ENCODE measurements around the gene LHPP.

The LHPP gene

DNA sequence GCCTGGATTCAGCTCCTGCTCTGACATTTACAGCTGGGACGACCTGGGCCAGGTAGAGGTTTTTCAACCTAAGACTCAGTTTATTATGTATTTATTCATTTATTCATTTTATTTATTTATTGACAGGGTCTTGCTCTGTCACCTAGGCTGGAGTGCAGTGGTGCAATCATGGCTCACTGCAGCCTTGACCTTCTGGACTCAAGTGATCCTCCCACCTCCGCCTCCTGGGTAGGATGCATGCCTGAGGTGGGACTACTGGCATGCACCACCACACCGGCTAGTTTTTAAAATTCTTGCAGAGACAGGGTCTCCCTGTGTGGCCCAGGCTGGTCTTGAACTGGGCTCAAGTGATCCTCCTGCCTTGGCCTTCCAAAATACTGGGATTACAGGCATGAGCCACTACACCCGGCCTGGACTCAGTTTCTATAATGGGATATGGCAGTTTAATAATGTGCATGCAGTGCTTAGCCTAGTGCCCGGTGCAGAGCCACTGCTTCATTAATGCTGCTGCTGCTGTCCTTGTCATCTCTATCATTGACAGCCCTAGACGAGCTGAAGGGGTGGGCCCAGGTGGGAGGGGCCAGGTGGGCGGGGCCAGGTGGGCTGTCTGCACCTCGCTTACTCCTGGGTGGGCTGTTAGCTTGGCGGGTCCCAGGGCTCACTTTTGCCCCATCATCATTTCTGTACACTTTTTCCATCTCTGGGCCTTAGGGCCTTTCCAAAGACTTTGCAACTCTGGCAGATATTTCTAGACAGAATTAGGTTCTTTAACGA is 92.6 kb downstream of the LHPP start:
- ChIA-PET CTCF (interaction anchor here (0.9 to 1.0 kb wide), 2 partner anchors 13 to 192 kb away, joined by 3 read pairs; no protein-coding TSS in a partner anchor), POLR2A (no interaction called here)
- H3K36me3 ChIP-seq (ENCODE audit: control insufficient read depth in 4 of 4, insufficient read depth in 4 of 4, low read length in 3 of 4), result no peaks in the 10 kb centered on the region
- H3K9me3 ChIP-seq (ENCODE audit: control extremely low read depth in 1 of 5, control insufficient read depth in 4 of 5, insufficient read depth in 2 of 5, low read depth in 1 of 5, low read length in 4 of 5), result no peaks in the 10 kb centered on the region
- no peak overlapping the region for H3K27ac ChIP-seq (ENCODE audit: insufficient read depth in 1 of 2, low read depth in 1 of 2, low read length in 2 of 2, poor library complexity in 1 of 2, severe bottlenecking in 2 of 2)
- H3K4me3 ChIP-seq (ENCODE audit: control insufficient read depth in 1 of 7, extremely low read depth in 1 of 7, insufficient read depth in 4 of 7, low read depth in 2 of 7, low read length in 6 of 7), result no peak overlapping the region
- no peaks in the 10 kb centered on the region for H3K27me3 ChIP-seq (replicated peaks in 2 of 5; ENCODE audit: control insufficient read depth in 4 of 5, insufficient read depth in 5 of 5, low read length in 4 of 5)
- DNase-seq, result no peak
- WGBS (ENCODE audit: insufficient coverage), result 94% methylated on average over 7 of the region's 10 CpGs
- H3K4me1 ChIP-seq (ENCODE audit: control extremely low read depth in 1 of 4, control insufficient read depth in 4 of 4, insufficient read depth in 4 of 4, low read length in 3 of 4), result no peaks in the 10 kb centered on the region

DNA sequence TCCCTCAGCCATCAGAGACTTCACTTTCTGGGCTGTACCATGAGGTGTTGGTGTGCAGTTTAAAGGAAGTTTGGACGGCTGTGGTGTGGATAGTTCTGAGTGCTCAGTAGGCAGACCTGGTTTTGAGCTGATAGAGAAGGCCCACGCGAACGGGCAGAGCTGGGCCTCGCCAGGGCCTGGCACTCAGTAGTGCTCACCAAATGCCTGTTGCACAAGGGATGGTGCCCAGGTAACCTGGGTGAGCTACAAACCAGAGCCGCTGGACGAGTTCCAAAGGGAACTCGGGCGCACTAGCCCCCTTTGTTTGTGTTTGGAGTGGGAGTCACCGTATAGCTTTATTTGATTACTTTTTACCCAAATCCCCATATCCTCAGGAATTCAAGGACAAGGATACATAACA is 95.5 kb downstream of the LHPP start:
- 100% methylated on average over 5 of the region's 10 CpGs for WGBS (ENCODE audit: insufficient coverage)
- peaks cover 0 to 6% (median 2%) of the 10 kb centered on the region in 5 experiments for H3K9me3 ChIP-seq (ENCODE audit: control extremely low read depth in 1 of 5, control insufficient read depth in 4 of 5, insufficient read depth in 2 of 5, low read depth in 1 of 5, low read length in 4 of 5)
- no peaks in the 10 kb centered on the region for H3K27me3 ChIP-seq (replicated peaks in 2 of 5; ENCODE audit: control insufficient read depth in 4 of 5, insufficient read depth in 5 of 5, low read length in 4 of 5)
- CTCF ChIA-PET, result interaction anchor here (0.8 kb wide), 1 partner anchor 177 kb away, joined by 3 read pairs; no protein-coding TSS in a partner anchor
- H3K4me3 ChIP-seq (ENCODE audit: control insufficient read depth in 1 of 7, extremely low read depth in 1 of 7, insufficient read depth in 4 of 7, low read depth in 2 of 7, low read length in 6 of 7), result no peak overlapping the region
- DNase-seq, result no peak
- H3K36me3 ChIP-seq (ENCODE audit: control insufficient read depth in 4 of 4, insufficient read depth in 4 of 4, low read length in 3 of 4), result no peaks in the 10 kb centered on the region
- H3K27ac ChIP-seq (ENCODE audit: insufficient read depth in 1 of 2, low read depth in 1 of 2, low read length in 2 of 2, poor library complexity in 1 of 2, severe bottlenecking in 2 of 2), result no peak overlapping the region
- H3K4me1 ChIP-seq (ENCODE audit: control extremely low read depth in 1 of 4, control insufficient read depth in 4 of 4, insufficient read depth in 4 of 4, low read length in 3 of 4), result peaks cover 0 to 12% (median 2%) of the 10 kb centered on the region in 4 experiments
- POLR2A ChIA-PET, result no interaction called here

DNA sequence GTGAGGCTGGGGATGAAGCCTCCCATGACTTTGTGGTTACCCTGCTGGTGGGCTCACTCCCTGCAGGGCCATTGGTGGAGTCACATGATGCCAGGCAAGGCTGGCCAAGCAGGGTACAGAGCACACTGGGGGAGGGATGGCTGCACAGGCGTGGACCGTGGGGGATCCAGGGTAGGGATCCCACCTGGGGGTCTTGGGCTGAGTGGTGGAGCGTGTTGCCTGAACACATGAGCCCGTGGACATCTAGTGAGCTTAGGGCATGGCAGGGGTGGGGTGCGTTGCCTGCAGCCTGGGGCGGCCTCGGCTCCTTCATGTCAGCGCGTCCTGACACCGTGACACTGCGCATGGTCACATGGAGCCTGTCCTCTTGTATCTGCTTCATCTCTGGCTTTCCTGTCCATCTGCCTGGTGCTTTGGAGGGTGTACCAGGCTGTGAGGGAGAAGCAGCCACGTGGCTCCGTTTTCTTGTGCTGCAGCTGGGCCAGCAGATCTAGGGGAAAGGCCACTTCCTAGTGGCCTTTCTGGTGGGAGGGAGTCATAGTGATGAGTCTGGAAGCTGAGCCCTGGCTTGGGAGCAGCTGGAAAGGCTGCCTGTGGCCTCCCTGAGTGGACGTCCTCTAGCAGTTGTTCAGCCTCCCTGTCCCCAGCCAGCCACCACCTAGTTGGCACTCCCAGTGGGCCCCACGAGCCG is 96.2 kb downstream of the LHPP start:
- Histone ChIP-seq H3K4me3 (ENCODE audit: control insufficient read depth in 1 of 7, extremely low read depth in 1 of 7, insufficient read depth in 4 of 7, low read depth in 2 of 7, low read length in 6 of 7) (no peak overlapping the region), H3K4me1 (ENCODE audit: control extremely low read depth in 1 of 4, control insufficient read depth in 4 of 4, insufficient read depth in 4 of 4, low read length in 3 of 4) (peaks cover 0 to 12% (median 2%) of the 10 kb centered on the region in 4 experiments), H3K27me3 (replicated peaks in 2 of 5; ENCODE audit: control insufficient read depth in 4 of 5, insufficient read depth in 5 of 5, low read length in 4 of 5) (no peaks in the 10 kb centered on the region), H3K9me3 (ENCODE audit: control extremely low read depth in 1 of 5, control insufficient read depth in 4 of 5, insufficient read depth in 2 of 5, low read depth in 1 of 5, low read length in 4 of 5) (peaks cover 0 to 6% (median 2%) of the 10 kb centered on the region in 5 experiments), H3K27ac (ENCODE audit: insufficient read depth in 1 of 2, low read depth in 1 of 2, low read length in 2 of 2, poor library complexity in 1 of 2, severe bottlenecking in 2 of 2) (no peak overlapping the region), H3K36me3 (ENCODE audit: control insufficient read depth in 4 of 4, insufficient read depth in 4 of 4, low read length in 3 of 4) (no peaks in the 10 kb centered on the region)
- DNase-seq, result no peak
- POLR2A ChIA-PET, result no interaction called here
- WGBS (ENCODE audit: insufficient coverage), result 100% methylated on average over 7 of the region's 16 CpGs
- CTCF ChIA-PET, result interaction anchor here (0.8 kb wide), 1 partner anchor 177 kb away, joined by 3 read pairs; no protein-coding TSS in a partner anchor

DNA sequence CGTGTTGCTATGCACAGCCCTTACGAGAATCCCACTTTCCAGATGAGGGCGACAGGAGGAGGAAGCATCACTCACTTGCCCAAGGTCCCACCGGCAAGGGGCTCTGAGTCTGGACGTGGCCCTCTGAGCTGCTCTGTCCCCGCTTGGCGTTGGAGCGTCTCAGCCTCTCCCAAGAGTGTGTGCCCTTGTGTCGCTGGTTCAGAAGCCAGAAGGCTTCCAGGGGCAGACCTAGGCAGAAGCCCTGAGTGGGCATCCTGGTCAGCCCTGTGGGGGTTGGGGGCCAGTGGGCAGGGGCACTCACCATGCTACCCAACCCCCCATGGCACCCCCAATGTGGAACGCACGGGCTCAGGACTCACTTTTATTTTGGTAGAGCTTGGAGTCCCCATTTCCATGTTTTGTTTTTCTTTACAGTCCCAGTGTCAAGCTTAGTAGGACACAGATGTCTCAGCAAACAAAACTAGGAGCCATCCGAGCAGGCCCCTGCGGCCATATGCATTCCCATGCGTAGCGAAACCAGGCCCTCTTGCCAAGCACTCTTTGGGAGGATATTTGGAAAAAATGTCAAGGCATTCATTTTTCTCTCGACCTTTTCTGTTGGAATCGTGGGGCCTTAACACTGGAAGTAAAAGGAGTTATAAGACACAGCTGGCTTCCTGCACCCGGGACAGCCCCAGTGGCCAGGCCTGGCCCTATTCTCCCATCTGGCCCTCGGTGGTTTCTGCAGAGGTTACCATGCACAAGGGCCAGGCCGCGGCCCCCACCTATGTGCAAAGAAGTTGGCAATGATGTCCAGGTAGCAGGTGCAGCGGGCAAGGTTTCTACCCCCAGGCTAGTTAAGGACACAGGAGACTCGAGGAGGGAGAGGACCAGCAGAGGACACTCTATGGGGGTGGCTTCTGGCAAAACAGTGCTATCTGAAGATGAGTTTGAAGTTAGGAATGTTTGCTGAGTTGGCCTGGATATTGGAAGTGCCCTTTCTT is 97.0 kb downstream of the LHPP start:
- H3K36me3 ChIP-seq (ENCODE audit: control insufficient read depth in 4 of 4, insufficient read depth in 4 of 4, low read length in 3 of 4), result no peaks in the 10 kb centered on the region
- H3K9me3 ChIP-seq (ENCODE audit: control extremely low read depth in 1 of 5, control insufficient read depth in 4 of 5, insufficient read depth in 2 of 5, low read depth in 1 of 5, low read length in 4 of 5), result peaks cover 0 to 6% (median 2%) of the 10 kb centered on the region in 5 experiments
- ChIA-PET POLR2A (no interaction called here), CTCF (no interaction called here)
- H3K27me3 ChIP-seq (replicated peaks in 2 of 5; ENCODE audit: control insufficient read depth in 4 of 5, insufficient read depth in 5 of 5, low read length in 4 of 5), result no peaks in the 10 kb centered on the region
- 97% methylated on average over 21 of the region's 23 CpGs for WGBS (ENCODE audit: insufficient coverage)
- H3K4me1 ChIP-seq (ENCODE audit: control extremely low read depth in 1 of 4, control insufficient read depth in 4 of 4, insufficient read depth in 4 of 4, low read length in 3 of 4), result peaks cover 0 to 12% (median 2%) of the 10 kb centered on the region in 4 experiments
- no peak overlapping the region for H3K4me3 ChIP-seq (ENCODE audit: control insufficient read depth in 1 of 7, extremely low read depth in 1 of 7, insufficient read depth in 4 of 7, low read depth in 2 of 7, low read length in 6 of 7)
- H3K27ac ChIP-seq (ENCODE audit: insufficient read depth in 1 of 2, low read depth in 1 of 2, low read length in 2 of 2, poor library complexity in 1 of 2, severe bottlenecking in 2 of 2), result no peak overlapping the region
- no peak for DNase-seq

DNA sequence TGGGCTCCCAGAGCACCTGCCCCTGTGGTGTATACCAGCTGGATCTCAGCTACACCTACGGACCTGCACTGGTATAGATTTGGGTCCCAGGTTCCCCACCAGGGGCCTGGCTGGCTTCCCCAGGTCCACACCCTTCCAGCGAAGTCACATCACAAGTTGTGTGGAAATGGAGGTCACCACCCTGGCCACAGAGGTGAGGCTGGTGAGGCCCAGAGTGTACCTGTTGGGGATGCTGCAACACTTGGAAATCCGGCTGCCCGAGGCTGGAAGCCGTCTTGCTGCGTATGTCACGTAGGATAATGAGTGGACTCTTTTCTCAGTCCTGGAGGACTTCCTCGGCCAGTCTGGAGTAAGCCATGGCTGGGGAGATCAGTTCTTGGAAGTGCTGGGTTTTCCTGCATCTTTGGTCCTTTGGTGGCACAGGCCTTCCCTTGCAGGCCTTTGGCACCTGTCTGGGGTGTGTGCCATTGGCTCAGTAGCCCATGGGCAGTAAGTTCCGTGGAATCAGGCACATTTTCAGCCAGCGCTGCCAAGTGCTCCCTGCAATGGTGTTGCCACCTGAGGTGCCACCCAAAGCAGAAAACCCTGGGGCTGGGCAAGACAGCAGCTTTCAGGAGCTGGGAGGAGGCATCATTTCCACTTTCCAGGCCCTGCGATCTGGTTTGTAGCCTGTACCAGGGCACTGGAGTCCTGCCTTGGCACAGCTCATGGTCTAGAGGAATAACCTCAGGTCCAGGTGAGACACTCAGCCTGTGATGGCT is 97.9 kb downstream of the LHPP start:
- POLR2A ChIA-PET, result no interaction called here

DNA sequence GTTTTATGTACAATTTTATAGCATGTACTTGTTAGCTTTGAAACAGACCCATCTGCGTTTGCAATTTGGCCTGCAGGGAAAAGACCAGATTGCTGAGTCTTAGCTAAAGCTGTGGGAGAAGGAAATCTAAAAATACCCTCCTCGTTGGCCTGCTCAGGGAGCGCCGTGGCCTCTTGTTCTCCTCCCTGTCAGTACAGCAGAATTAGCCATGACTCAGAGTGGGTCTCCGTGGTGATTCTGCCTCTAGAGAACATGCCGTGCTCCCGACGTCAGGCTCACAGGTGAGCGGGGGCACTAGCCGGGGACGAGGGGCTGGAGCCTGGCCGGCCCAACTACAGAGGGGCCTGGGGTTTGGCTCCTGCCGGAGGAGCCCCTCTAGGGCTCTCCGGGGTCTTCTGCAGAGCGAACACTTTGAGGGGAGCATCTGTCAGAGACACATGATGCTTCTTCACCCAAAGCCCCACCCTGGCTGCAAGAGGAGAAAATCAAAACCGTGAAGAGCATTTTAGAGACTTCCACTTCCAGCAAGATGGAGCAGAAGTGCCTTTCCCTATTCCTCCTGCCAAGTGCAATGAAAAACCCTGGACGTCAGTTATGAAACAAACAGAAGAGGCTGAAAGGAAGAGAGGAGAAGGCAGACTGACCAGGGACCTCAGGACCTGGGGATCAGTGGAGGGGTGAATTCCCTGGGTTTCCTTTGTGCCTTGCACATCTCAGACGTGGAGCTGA is 98.9 kb downstream of the LHPP start:
- 74% methylated on average over 14 of the region's 18 CpGs for WGBS (ENCODE audit: insufficient coverage)
- Histone ChIP-seq H3K27ac (ENCODE audit: insufficient read depth in 1 of 2, low read depth in 1 of 2, low read length in 2 of 2, poor library complexity in 1 of 2, severe bottlenecking in 2 of 2) (no peak overlapping the region), H3K36me3 (ENCODE audit: control insufficient read depth in 4 of 4, insufficient read depth in 4 of 4, low read length in 3 of 4) (no peaks in the 10 kb centered on the region), H3K27me3 (replicated peaks in 2 of 5; ENCODE audit: control insufficient read depth in 4 of 5, insufficient read depth in 5 of 5, low read length in 4 of 5) (no peaks in the 10 kb centered on the region), H3K4me1 (ENCODE audit: control extremely low read depth in 1 of 4, control insufficient read depth in 4 of 4, insufficient read depth in 4 of 4, low read length in 3 of 4) (peaks cover 0 to 12% (median 2%) of the 10 kb centered on the region in 4 experiments), H3K9me3 (ENCODE audit: control extremely low read depth in 1 of 5, control insufficient read depth in 4 of 5, insufficient read depth in 2 of 5, low read depth in 1 of 5, low read length in 4 of 5) (peaks cover 0 to 6% (median 2%) of the 10 kb centered on the region in 5 experiments), H3K4me3 (ENCODE audit: control insufficient read depth in 1 of 7, extremely low read depth in 1 of 7, insufficient read depth in 4 of 7, low read depth in 2 of 7, low read length in 6 of 7) (no peak overlapping the region)
- CTCF ChIA-PET, result interaction anchor here (1.2 kb wide), 1 partner anchor 14 kb away, joined by 3 read pairs; no protein-coding TSS in a partner anchor
- DNase-seq, result no peak
- POLR2A ChIA-PET, result no interaction called here

More for the DNA sequence above, 97.9 kb downstream of the LHPP start:
- Histone ChIP-seq H3K36me3 (ENCODE audit: control insufficient read depth in 4 of 4, insufficient read depth in 4 of 4, low read length in 3 of 4) (no peaks in the 10 kb centered on the region), H3K4me3 (ENCODE audit: control insufficient read depth in 1 of 7, extremely low read depth in 1 of 7, insufficient read depth in 4 of 7, low read depth in 2 of 7, low read length in 6 of 7) (no peak overlapping the region), H3K27ac (ENCODE audit: insufficient read depth in 1 of 2, low read depth in 1 of 2, low read length in 2 of 2, poor library complexity in 1 of 2, severe bottlenecking in 2 of 2) (no peak overlapping the region), H3K4me1 (ENCODE audit: control extremely low read depth in 1 of 4, control insufficient read depth in 4 of 4, insufficient read depth in 4 of 4, low read length in 3 of 4) (peaks cover 0 to 12% (median 2%) of the 10 kb centered on the region in 4 experiments), H3K27me3 (replicated peaks in 2 of 5; ENCODE audit: control insufficient read depth in 4 of 5, insufficient read depth in 5 of 5, low read length in 4 of 5) (no peaks in the 10 kb centered on the region), H3K9me3 (ENCODE audit: control extremely low read depth in 1 of 5, control insufficient read depth in 4 of 5, insufficient read depth in 2 of 5, low read depth in 1 of 5, low read length in 4 of 5) (peaks cover 0 to 6% (median 2%) of the 10 kb centered on the region in 5 experiments)
- no peak for DNase-seq
- CTCF ChIA-PET, result no interaction called here
- 82% methylated on average over 11 of the region's 11 CpGs for WGBS (ENCODE audit: insufficient coverage)
